HG03175 (cell line): Measurements from ENCODE around the gene GPD1.
"Not testable (repeated sequence)": the region's sequence is repeated elsewhere in the genome, so short reads cannot be mapped to it uniquely, and the experiment has no call there.

Experiments used
- ATAC-seq: cut with Tn5 transposase; IDR thresholded peaks from one replicate; pipeline ENCODE4 v1.9.1; 2021; ENCODE audit warnings: mild to moderate bottlenecking, moderate library complexity; ENCODE audit not compliant: unreplicated experiment

The GPD1 gene

DNA sequence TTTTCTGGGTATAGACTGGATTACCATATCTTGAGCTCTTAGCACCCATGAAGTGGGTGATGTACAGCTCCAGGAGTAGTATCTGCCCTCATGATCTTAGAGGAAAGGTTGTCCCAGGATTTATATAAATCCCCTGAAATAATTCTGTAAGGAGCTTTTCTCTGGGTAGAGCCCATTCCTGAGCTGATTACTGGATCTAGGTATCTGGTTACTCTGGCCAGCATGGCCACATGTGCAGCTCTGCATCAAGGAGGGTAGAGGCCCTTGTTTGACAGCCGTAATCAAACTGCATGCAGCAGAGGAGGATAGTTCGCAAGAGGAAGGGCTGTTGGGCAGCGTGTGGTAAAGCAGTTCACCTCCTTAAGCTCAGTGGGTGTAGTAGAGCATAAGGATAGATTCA, 16.7 kb downstream of the GPD1 start:
- ATAC-seq = no peak

GRCh38 chr12:50120953-50121352, 17.1 kb downstream of the GPD1 start:
- ATAC-seq = no peak

DNA sequence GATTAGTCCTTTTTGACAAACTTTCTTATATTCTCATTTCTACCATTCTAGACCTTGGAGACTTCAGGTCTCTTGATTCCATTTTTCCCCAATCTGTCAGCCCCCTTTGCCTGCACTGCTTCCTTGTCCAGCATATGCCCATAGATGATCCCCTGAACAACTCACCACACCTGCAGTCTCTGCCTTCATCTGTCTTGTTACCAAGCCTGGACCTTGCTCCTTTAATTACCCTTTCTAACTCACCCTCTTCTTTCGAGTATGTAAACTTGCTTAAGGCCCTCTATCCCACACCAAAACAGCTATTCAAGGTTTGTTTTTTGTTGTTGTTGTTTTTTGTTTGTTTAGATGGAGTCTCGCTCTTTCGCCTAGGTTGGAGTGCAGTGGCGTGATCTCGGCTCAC, 17.8 kb downstream of the GPD1 start:
- no peak for ATAC-seq

GRCh38 chr12:50123203-50123602, 19.4 kb downstream of the GPD1 start:
- no peak for ATAC-seq

DNA sequence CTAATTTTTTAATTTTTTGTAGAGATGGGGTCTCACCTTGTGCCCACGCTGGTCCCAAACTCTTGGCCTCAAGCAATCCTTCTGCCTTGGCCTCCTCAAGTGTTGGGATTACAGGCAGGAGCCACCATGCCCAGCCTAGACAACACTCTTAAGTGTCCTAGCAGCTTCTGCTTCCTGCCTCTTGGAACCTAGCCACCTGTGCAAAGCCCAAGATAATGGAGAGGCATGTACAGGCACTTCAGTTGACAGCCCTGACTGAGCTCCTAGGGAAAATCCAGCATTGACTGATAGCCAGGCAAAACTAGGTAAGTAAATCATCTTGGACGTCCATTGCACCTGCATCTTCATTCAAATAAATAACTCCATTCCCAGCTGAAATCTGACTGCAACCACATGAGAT, 23.7 kb downstream of the GPD1 start:
- no peak for ATAC-seq

DNA sequence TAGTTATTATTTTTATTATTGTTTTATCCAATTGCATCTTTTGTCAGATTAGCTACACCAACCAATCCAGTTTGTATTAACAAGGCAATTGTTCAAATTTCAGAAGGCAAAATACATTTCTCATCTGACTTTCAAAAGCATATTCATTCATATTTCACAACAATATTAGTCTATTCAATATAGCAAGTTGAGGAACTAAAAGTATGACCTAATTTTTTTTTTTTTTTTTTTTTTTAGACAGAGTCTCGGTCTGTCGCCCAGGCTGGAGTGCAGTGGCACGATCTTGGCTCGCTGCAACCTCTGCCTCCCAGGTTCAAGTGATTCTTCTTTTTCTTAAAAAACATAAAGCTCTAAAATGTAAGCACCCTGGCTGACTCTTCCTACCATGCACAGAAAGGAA, 25.5 kb downstream of the GPD1 start:
- ATAC-seq = no peak

DNA sequence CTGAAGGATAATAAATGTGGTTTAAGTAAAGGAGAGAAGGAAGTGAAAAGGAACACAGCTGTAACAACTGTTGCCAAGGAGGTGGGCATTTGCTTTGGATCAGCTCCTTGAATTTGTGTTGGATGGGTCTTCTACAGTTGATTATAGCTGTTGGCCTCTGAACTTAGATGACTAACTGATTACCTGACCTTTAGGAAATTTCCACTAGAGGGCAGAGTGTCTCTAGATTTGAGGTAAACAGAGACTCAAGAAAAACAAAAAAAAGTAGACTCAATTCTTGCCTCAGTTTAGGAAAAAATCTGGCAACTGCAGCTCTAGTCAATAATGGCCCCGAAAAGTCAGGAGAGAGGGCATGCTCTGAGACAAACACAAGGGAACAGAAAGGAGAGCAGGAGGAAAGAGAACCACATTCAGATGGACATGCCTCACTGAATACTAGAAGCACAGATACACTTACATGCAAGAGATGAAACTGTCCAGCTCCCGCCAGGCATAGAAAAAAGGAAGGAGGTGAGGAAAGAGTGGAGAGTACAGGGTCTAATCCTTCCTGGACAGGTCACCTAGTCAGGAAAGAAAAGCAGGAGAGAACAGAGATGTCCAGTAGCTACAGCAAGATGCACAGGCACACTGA, 28.8 kb downstream of the GPD1 start:
- no peak for ATAC-seq

- ATAC-seq = no peak
Measured at GRCh38 chr12:50142993-50143392, 39.2 kb downstream of the GPD1 start.

DNA sequence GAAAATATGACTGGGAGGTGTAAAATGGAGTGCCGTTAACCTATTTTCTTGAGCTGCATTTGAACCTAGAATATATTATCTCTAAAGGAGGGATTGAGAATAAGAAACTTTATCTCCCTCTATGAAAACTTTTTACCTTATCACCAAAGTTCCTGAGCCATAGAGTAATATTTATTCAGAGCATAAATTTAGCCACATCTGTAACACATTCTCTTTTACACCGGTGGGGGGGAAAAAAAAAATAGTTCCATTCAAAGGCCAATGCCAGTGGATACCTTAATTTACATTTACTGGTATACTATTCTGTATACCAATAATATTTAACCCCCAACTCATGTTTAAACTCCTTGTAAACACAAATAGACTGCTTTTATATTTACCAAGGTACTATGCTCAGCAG, 41.6 kb downstream of the GPD1 start:
- no peak for ATAC-seq

GRCh38 chr12:50147281-50147680, 43.5 kb downstream of the GPD1 start:
- ATAC-seq = no peak

- ATAC-seq = not testable (repeated sequence)
Measured at GRCh38 chr12:50148011-50148410, 44.2 kb downstream of the GPD1 start.

GRCh38 chr12:50149311-50149710, 45.5 kb downstream of the GPD1 start:
- no peak for ATAC-seq

DNA sequence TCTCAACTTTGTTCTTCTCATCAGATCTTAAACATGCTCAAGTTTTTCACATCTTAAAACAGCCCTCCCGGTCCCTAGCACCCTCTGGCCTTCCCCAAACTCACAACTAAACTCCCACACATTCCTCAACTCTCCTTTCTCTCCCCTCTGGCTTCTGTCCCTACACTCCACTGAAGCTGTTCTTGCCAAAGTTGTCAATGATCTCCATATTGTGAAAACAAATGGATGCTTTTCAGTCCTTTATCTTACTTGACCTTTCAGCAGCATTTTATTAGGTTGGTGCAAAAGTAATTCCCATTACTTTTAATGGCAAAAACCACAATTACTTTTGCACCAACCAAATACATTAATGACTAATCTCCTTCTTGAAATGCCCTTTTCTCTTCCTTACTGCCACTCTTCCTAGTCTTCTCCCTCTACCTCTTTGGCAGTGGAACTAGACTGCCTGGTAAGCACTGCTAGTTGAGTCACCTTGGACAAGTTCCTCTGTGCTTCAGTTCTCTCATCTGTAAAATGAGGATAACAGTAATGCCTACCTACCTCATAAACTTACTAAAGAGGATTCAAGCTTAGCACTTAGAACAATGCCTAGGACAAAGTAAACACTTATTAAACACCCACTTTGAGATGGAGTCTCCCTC, 47.4 kb downstream of the GPD1 start:
- ATAC-seq = no peak

GRCh38 chr12:50154947-50155346, 51.1 kb downstream of the GPD1 start:
- ATAC-seq = not testable (repeated sequence)

GRCh38 chr12:50156641-50157040, 52.8 kb downstream of the GPD1 start:
- no peak for ATAC-seq

DNA sequence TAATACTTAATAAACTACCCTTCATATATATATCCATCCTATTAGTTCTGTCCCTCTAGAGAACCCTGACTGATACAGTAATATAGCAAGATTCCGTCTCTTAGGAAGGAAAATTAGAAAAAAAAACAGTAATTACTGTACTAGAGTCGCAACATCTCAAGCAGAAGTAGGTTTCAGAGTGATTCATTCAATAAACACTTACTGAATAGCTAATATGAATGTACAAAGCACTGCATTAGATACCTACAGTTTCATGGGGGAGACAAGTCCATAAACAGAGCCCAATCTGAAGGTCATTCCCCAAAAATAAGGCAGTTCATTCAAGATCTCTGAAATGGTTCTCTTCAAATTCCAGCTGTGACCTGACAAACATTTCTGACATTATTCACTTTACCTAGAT, 53.5 kb downstream of the GPD1 start:
- ATAC-seq = no peak

DNA sequence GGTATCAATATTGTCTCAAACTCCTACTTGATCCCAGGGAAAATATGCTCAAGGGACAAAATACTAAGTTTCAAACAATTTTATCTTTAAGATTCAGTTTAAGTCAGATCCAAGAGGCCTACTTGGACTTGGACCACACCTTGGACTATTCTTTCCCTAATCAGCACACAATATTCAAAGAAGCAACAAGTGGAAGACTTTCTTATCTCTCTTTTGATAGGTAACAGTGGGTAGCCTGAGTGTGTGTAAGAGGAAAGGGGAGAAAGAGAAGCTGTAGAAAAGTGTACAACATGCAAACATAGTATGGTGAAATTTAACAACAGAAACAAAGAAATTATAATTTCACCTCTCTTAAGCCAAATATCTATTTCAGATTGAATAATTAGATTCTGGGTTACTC, 56.8 kb downstream of the GPD1 start:
- no peak for ATAC-seq
